Keratinocyte (primary cell): ENCODE data around the gene QRICH2. TPM values are rescaled to one million over a fixed set of nuclear protein-coding genes. Genes with fewer than 3 reads are reported as not detected.
A peak's percentile ranks its signal among the peaks of the same experiment; 100 is the strongest.

Experiments used
- DNase-seq: peaks from one replicate; pipeline ENCODE4 v3.0.0-alpha.2; 2011; ENCODE audit warnings: low read depth, missing footprints, low spot score
- FAIRE-seq: peaks from 2 replicates; lab custom pipeline; 2011; peaks lifted over from hg19 to GRCh38; lab: Jason Lieb, UNC
- H2AFZ ChIP-seq: 2 replicates; pipeline ENCODE4 v1.6.0; 2012; ENCODE audit warnings: low read length, control low read depth, inconsistent platforms; ENCODE audit not compliant: control insufficient read depth
- H3K27ac ChIP-seq: 2 replicates; pipeline ENCODE4 v1.5.1; 2011; ENCODE audit warnings: low read length; ENCODE audit not compliant: control insufficient read depth, insufficient read depth
- H3K27me3 ChIP-seq: 3 replicates; pipeline ENCODE4 v1.6.0; 2011; ENCODE audit warnings: low read length; ENCODE audit not compliant: control insufficient read depth, insufficient read depth; ENCODE audit errors: extremely low read depth
- H3K36me3 ChIP-seq, 2 experiments: 2 replicates in 1 of 2; 3 replicates in 1 of 2; pipeline ENCODE4 v1.5.1; 2011; ENCODE audit warnings: low read length in 2 of 2, mild to moderate bottlenecking in 1 of 2; ENCODE audit not compliant: control insufficient read depth in 2 of 2, insufficient read depth in 2 of 2; ENCODE audit errors: extremely low read depth in 1 of 2
- H3K4me1 ChIP-seq: 3 replicates; pipeline ENCODE4 v1.5.1; 2011; ENCODE audit warnings: low read length; ENCODE audit not compliant: control insufficient read depth, insufficient read depth; ENCODE audit errors: extremely low read depth
- H3K4me2 ChIP-seq: 3 replicates; pipeline ENCODE4 v1.6.0; 2011; ENCODE audit warnings: low read depth, low read length; ENCODE audit not compliant: control insufficient read depth, insufficient read depth; ENCODE audit errors: extremely low read depth
- H3K4me3 ChIP-seq, 3 experiments: fragments of 200-600 bp in 1 of 3; sonication (generic) in 1 of 3; 2 replicates in 2 of 3; 3 replicates in 1 of 3; pipeline ENCODE4 v1.5.1; 2011 to 2016; ENCODE audit warnings: low read length in 3 of 3, mild to moderate bottlenecking in 3 of 3, control low read depth in 2 of 3, inconsistent platforms in 1 of 3, low read depth in 1 of 3, mixed read lengths in 1 of 3, mixed run types in 1 of 3, moderate library complexity in 1 of 3; ENCODE audit not compliant: control insufficient read depth in 2 of 3, insufficient read depth in 2 of 3; ENCODE audit errors: extremely low read depth in 1 of 3
- H3K79me2 ChIP-seq: 2 replicates; pipeline ENCODE4 v1.6.0; 2012; ENCODE audit warnings: low read length; ENCODE audit not compliant: control insufficient read depth, insufficient read depth
- H3K9ac ChIP-seq: 3 replicates; pipeline ENCODE4 v1.6.0; 2011; ENCODE audit warnings: low read length; ENCODE audit not compliant: control insufficient read depth, insufficient read depth; ENCODE audit errors: extremely low read depth
- H3K9me1 ChIP-seq: 3 replicates; pipeline ENCODE4 v1.6.0; 2011; ENCODE audit warnings: low read length; ENCODE audit not compliant: control insufficient read depth, insufficient read depth; ENCODE audit errors: extremely low read depth
- H3K9me3 ChIP-seq: 2 replicates; pipeline ENCODE4 v1.5.1; 2012; ENCODE audit warnings: low read depth, low read length; ENCODE audit not compliant: control insufficient read depth
- H4K20me1 ChIP-seq: 3 replicates; pipeline ENCODE4 v1.6.0; 2011; ENCODE audit warnings: low read length; ENCODE audit not compliant: control insufficient read depth, insufficient read depth; ENCODE audit errors: extremely low read depth
- EZH2 ChIP-seq: IDR thresholded peaks from one replicate; pipeline ENCODE4 v1.6.1; 2012; ENCODE audit warnings: inconsistent platforms, mild to moderate bottlenecking, low read length, moderate library complexity
- dilution Hi-C: fragments of 300-500 bp; cut with MboI; formaldehyde crosslinking; loops from one replicate; pipeline ENCODE4 v1.7.0; 2020; ENCODE audit warnings: low sequenced_read_pairs; ENCODE audit not compliant: extremely low pct_ligation_motif_present
- polyA plus RNA-seq, 5 experiments: library from polyadenylated mRNA; depleted of rRNA in 3 of 5; stranded (reverse) in 3 of 5; stranded (forward) in 1 of 5; unstranded in 1 of 5; fragments of >200 nt; gene quantifications; 1 replicate in 1 of 5; 2 replicates in 3 of 5; 3 replicates in 1 of 5; pipeline versions ENCODE4 v1.2.1 to v1.2.3, GENCODE V29; 2011 to 2012; ENCODE audit warnings: missing spikeins in 2 of 5, low read depth in 1 of 5, low replicate concordance in 1 of 5
- TF ChIP-seq, protein P1 (sequence below), 3 experiments: IDR thresholded peaks in 1 of 3; conservative IDR thresholded peaks in 1 of 3; optimal IDR thresholded peaks in 1 of 3; 2 replicates in 2 of 3; 3 replicates in 1 of 3; pipeline versions ENCODE3 to v1.5.1; 2011; ENCODE audit warnings: low read length in 3 of 3, mild to moderate bottlenecking in 3 of 3, moderate library complexity in 2 of 3, control low read depth in 1 of 3, inconsistent platforms in 1 of 3; ENCODE audit not compliant: insufficient read depth in 2 of 3; ENCODE audit errors: extremely low read depth in 1 of 3

Gene QRICH2
- polyA plus RNA-seq, 1 donor (not counting 4 experiments of a cell fraction or from before 2014, with no cell fraction given), result 1.6 TPM

DNA sequence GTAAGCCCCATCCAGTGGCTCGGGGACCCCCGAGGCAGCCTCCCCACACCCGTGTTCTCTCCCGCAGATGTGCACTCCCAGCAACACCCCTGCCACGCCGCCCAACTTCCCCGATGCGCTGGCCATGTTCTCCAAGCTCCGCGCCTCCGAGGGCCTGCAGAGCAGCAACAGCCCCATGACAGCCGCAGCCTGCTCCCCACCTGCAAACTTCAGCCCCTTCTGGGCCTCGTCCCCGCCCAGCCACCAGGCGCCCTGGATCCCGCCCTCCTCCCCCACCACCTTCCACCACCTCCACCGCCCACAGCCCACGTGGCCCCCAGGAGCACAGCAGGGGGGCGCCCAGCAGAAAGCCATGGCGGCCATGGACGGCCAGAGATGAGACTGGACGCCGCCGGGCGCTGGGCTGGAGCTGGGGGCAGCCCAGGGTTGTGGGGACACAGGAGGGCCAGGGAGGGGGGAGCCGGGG lies 37.9 kb downstream of the QRICH2 start:
- peaks cover 22% of the 10 kb centered on the region for H3K79me2 ChIP-seq
- TF ChIP-seq EZH2, result no peak
- TF ChIP-seq, protein P1, sequence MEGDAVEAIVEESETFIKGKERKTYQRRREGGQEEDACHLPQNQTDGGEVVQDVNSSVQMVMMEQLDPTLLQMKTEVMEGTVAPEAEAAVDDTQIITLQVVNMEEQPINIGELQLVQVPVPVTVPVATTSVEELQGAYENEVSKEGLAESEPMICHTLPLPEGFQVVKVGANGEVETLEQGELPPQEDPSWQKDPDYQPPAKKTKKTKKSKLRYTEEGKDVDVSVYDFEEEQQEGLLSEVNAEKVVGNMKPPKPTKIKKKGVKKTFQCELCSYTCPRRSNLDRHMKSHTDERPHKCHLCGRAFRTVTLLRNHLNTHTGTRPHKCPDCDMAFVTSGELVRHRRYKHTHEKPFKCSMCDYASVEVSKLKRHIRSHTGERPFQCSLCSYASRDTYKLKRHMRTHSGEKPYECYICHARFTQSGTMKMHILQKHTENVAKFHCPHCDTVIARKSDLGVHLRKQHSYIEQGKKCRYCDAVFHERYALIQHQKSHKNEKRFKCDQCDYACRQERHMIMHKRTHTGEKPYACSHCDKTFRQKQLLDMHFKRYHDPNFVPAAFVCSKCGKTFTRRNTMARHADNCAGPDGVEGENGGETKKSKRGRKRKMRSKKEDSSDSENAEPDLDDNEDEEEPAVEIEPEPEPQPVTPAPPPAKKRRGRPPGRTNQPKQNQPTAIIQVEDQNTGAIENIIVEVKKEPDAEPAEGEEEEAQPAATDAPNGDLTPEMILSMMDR (optimal IDR thresholded peaks at IDR 0.05 in 1 of 3, IDR thresholded peaks at IDR 0.05 in 1 of 3, conservative IDR thresholded peaks at IDR 0.05 in 1 of 3; ENCODE audit: extremely low read depth in 1 of 3, insufficient read depth in 2 of 3, low read length in 3 of 3), result no peak
- peaks cover 2% of the 10 kb centered on the region for H3K9me1 ChIP-seq
- H3K27ac ChIP-seq, result no peak overlapping the region
- no peaks in the 10 kb centered on the region for H3K27me3 ChIP-seq
- dilution Hi-C loops, result no loop called here
- peaks cover 6 to 12% of the 10 kb centered on the region in 2 experiments for H3K36me3 ChIP-seq
- no peaks in the 10 kb centered on the region for H3K9me3 ChIP-seq
- no peak overlapping the region for H2AFZ ChIP-seq
- FAIRE-seq (no peak), DNase-seq (no peak)
- no peaks in the 10 kb centered on the region for H4K20me1 ChIP-seq
- H3K9ac ChIP-seq, result no peak overlapping the region
- no peak overlapping the region for H3K4me3 ChIP-seq
- H3K4me2 ChIP-seq, result no peak overlapping the region
- peaks cover 38% of the 10 kb centered on the region for H3K4me1 ChIP-seq

DNA sequence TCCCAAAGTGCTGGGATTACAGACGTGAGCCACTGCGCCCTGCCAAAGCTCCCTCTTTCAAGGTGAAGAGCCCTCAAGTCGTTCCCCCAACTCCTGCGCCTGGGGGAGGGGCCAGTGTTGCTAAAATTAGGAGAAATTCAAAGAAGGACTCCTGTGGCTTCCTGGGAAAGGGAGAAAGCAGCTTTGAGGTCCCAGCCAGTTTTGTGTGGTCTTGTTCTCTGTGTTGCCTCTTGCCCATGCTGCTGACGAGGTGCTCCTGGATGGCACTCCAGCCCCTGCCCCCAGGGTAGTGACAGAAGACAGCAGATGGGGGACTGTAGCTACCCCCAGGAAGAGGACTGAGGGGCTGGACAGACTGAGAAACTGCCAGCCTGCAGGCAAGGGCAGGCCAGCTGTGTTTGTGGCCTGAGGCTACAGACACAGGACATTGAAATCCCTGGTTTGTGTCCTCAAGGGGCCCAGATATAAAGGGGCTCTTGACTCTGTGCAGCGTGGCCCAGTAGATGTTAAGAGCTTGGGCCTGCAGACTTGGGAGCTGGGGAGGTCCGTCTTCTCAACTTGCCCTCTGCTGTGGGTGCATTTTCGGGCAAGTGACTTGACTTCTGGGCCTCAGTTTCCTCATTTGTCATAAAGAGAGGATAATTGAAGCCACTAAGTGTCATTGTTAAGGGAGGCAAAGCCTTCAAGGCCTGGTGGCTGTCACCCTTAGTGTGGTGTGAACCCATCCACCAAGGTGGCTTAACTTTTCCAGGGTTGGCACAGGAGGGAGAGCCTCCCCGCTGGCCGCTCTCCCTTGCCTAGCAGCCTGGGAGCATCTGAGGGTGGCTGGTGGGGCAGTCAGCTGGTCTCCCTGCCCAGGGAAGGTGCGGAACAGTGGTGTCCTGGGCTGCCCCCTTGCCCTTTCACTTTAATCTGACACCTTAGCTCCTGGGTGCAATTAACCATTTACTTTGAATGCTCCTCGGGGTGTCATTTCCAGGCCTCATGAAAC lies 38.8 kb downstream of the QRICH2 start:
- peaks cover 41% of the 10 kb centered on the region for H3K4me1 ChIP-seq
- DNase-seq (no peak), FAIRE-seq (no peak)
- no peak overlapping the region for H2AFZ ChIP-seq
- H3K9me1 ChIP-seq, result peaks cover 2% of the 10 kb centered on the region
- TF ChIP-seq, protein P1 (optimal IDR thresholded peaks at IDR 0.05 in 1 of 3, IDR thresholded peaks at IDR 0.05 in 1 of 3, conservative IDR thresholded peaks at IDR 0.05 in 1 of 3; ENCODE audit: extremely low read depth in 1 of 3, insufficient read depth in 2 of 3, low read length in 3 of 3), result no peak
- TF ChIP-seq EZH2, result no peak
- H3K4me2 ChIP-seq, result peak overlapping the region; percentile 10
- dilution Hi-C loops, result no loop called here
- no peaks in the 10 kb centered on the region for H3K27me3 ChIP-seq
- peaks cover 22% of the 10 kb centered on the region for H3K79me2 ChIP-seq
- no peaks in the 10 kb centered on the region for H3K9me3 ChIP-seq
- no peak overlapping the region for H3K4me3 ChIP-seq
- no peak overlapping the region for H3K9ac ChIP-seq
- H4K20me1 ChIP-seq, result no peaks in the 10 kb centered on the region
- H3K36me3 ChIP-seq, result peaks cover 6 to 12% of the 10 kb centered on the region in 2 experiments
- peak overlapping the region; percentile 90 for H3K27ac ChIP-seq
